ENCODE results near the gene EPB41L1.

GRCh38 chr20:36251426-36251825, 96.9 kb downstream of the EPB41L1 start:
- TF ChIP-seq CTCF (IDR thresholded peaks at IDR 0.05): no peak
- TF ChIP-seq POLR2A (IDR thresholded peaks at IDR 0.05): no peak

Data from heart left ventricle (tissue), 13 donors.